ENCODE measurements around the gene ADRA2B.
"Not testable (repeated sequence)": the region's sequence is repeated elsewhere in the genome, so short reads cannot be mapped to it uniquely, and the experiment has no call there.

Gene ADRA2B

DNA sequence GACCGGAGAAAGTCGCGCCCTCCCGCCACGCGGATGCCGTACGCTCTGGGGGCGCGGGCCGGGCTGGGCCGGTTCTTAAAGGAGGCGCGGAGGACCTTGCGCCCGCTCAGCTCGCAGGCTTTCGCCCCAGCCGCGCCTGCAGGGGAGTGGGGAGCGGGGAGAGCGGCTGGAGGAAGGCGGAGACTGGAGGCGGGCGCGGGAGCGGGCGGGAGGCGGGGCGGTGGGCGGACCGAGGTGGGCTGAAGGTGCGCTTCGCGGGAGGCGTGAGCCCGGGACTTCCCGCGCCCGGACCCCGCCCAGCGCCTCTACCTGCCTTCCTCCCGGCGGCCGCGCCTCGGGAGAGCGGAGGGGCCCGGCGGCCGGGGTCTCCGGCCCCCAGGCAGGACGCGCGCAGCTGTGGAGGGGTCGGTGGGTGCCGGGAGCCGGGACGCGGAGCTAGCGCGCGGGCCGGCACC is at the start of gene ADRA2B:
Gene ADRA2B, minus strand, starts transcription at position 148 of the 455 bp plus-strand sequence. CDS start 422 bp downstream, outside the sequence.
- DNase-seq: peak; percentile 78 to 84

- DNase-seq: peak; percentile 69 to 75
Observed at GRCh38 chr2:96164459-96165184, 48.3 kb upstream of the ADRA2B start.

- peak; percentile 72 for DNase-seq
Observed at GRCh38 chr2:96163768-96164429, 47.5 kb upstream of the ADRA2B start.

DNA sequence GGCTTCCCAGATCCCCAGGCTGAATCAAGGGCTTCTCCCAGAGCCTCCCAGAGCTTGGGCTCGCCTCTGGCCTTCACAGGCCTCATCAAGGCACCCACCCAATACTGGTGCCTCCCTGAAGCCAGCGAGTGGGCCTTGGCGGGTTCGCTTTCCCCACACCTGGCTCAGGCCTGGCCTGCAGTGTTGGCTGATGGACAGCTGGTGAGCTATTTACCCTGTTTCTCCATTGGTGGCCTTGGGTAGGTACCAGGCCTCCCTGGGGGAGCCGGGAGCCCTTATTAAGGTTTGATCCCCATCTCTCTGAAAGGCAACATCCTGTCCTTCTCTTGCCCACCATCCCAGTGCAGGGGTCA is 47.0 kb upstream of the ADRA2B start:
- DNase-seq: no peak

DNA sequence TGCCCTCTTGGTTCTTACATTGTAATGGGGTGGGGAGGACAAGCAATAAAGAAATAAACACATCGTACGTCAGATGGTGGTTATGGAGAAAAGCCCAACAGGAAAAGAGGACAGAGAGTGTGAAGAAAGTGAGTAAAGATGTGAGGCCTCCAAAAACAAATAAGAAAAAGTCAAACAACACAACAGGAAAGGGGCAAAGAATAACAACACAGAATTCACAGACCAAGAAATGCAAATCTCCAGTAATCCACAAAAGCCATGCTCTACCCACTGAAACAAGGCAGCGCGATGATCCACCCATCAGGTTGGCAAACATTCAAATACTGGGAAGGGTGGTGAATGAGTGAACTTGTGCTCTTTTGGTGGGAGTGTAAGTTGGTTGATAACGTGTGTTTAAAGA is 45.5 kb upstream of the ADRA2B start:
- peak in 1 of 2 donors; percentile 43 for DNase-seq

GRCh38 chr2:96160366-96160765 is 44.0 kb upstream of the ADRA2B start:
- DNase-seq: not testable (repeated sequence)

DNA sequence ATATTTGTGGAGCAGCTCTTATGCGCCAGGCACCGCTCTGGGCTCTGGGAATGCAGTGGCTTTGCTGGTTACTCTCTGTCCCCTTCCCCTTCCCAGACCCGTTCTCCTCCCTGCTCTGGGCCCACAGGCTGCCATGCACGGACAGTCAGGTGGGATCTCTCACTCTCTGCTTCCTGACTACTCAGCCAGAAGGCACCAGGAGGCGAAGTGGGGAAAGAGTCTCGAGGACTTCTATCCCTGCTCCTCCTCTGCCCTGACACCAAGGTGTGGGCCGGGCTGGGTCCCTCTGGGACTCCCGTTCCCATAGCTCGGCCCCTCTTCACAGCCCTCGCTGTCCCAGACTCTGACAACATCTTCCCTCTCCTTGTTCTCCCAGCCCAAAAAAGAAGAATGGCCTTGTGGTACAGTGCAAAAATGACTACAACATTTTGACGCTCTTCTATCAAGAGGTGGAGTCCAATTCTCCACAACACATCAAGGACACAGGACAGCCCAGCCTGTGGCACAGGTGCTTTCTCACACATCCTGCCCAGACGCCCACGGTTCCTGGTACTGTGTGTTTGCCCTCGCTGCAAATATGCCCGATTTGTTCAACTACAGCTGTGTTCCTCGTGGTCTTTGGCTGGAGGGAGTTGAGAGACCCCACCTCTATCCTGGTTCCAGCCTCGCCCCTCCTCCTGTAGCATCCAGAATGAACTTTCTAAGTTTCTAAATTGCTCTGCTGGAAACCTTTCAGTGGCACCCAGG is 42.9 kb upstream of the ADRA2B start:
- peak in 1 of 2 donors; percentile 35 for DNase-seq

DNA sequence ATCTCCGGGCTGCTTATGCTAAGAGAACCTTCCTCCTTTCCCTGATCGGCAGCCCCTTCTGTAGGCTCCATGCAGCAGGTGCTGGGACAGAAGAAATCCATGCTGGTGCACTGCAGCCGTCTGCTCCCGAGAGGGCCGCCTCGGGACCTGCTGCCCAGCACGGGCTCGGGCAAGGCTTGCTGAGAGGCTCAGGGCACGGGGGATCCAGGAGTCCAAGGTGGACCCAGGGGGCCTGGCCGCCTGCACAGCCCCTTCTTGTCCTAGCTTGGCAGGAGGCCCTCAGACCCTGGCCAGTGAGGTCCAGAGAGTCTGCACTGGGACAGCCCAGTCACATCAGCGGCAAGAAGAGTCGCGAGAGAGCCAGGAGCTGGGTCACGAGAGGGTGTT is 42.2 kb upstream of the ADRA2B start:
- no peak for DNase-seq

- peak; percentile 68 to 76 for DNase-seq
Observed at GRCh38 chr2:96157649-96158553, 41.5 kb upstream of the ADRA2B start.

GRCh38 chr2:96156926-96157648 is 40.7 kb upstream of the ADRA2B start:
- peak in 1 of 2 donors; percentile 48 for DNase-seq

DNA sequence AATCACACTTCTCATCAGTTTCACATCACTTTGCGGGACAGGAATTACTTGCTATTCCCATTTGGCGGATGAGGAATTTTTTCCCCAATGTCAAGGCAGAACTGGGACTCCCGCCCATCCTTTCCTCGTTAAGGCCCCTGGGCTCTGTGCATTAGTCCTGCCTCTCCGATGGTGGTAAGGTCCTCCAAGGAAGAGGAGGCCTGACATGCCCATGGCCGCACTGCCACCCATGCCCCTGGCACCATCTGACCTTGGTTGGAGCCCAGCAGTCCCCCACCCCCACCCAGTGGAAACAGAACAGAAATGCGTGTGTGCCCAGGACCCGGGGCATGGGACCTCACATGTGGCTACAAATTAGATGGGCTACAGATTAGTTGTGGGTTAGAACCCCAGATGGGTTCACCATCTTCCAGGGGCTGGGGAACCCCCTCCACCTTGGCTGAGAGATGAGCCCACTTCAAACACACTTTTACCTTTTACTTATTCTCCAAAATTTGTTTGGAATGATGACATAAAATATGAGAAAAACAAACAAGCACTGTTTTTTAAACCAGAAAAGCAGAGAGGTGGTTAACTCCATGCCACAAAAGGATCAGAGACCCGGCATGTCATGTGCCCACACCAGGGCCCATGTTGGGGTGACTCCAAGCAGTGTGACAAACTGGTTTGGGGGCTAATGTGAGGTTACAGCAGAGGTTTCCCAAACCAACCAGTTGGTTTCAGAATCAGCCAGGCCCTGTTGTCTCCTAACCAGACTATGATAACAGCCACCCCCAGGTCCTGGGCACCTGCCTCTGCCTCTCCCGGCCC is 39.8 kb upstream of the ADRA2B start:
- DNase-seq: peak in 1 of 2 donors; percentile 42

DNA sequence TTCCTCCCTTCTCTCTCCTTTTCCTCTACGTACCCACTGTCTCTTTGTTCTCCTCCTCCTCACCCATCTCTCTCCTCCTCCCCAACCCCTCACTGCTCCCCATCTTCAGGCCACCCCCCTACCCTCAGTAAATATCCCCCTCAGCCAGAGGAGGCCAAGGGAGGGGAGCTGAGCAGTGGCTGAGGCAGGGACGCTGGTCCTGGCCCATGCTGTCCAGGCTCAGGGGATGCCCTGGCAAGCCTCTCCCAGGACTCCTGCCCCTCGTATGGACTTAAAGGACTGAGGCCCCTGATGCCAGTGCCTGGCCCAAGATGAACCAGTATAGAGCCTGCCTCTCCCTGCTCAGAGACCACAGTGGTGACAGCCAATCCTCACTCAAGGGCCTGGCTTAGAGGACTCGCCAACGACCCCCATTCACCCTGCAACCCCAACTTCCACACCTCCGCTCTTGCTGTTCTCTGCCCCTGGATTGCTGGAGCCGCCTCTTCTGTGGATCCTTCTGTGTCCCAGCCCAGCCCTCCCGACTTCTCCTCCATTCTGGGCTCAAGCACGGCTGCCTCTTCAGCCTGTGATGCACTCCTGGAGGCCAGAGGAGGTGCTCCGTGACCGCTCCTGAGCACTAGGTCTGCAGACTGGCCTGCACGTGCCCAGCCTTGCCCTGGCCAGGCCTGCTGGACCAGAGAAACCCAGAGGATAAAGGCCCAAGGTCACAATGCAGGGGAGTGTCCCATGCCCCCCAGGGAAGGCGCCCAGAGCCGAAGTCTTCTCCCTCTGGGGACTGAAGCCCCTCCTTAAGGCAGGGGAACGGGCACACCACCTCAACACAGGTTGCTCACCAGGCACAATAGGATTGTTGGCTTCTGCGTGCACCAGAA is 38.4 kb upstream of the ADRA2B start:
- no peak for DNase-seq

- DNase-seq: no peak
Observed at GRCh38 chr2:96153991-96154431, 37.6 kb upstream of the ADRA2B start.

- DNase-seq: no peak
Observed at GRCh38 chr2:96153291-96153713, 36.9 kb upstream of the ADRA2B start.

GRCh38 chr2:96152304-96153161 is 36.2 kb upstream of the ADRA2B start:
- DNase-seq: no peak

DNA sequence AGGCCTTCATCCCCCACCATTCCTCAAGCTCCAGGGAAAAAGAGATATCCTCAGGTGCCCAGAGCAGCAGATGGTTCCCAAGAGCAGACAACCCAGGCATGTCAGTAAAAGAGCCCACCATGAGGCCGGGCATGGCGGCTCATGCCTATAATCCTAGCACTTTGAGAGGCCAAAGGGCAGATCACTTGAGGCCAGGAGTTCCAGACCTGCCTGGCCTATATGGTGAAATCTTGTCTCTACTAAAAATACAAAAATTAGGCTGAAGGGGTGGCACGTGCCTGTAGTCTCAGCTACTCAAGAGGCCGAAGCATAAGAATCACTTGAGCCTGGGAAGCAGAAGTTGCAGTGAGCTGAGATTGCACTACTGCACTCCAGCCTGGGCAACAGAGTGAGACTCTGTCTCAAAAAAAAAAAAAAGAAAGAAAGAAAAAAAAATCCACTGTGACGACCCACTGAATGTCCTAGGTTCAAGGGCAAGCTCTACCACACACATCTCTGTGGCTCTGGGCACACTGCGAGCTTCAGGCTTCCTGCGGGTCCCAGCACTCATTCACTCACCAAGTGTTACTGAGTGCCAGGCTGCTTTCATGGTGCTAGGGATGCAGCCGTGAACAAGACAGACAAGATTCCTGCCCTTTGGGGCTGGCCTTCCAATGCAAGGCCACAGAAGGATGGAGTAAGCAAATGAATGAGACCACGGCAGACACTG is 35.4 kb upstream of the ADRA2B start:
- no peak for DNase-seq

DNA sequence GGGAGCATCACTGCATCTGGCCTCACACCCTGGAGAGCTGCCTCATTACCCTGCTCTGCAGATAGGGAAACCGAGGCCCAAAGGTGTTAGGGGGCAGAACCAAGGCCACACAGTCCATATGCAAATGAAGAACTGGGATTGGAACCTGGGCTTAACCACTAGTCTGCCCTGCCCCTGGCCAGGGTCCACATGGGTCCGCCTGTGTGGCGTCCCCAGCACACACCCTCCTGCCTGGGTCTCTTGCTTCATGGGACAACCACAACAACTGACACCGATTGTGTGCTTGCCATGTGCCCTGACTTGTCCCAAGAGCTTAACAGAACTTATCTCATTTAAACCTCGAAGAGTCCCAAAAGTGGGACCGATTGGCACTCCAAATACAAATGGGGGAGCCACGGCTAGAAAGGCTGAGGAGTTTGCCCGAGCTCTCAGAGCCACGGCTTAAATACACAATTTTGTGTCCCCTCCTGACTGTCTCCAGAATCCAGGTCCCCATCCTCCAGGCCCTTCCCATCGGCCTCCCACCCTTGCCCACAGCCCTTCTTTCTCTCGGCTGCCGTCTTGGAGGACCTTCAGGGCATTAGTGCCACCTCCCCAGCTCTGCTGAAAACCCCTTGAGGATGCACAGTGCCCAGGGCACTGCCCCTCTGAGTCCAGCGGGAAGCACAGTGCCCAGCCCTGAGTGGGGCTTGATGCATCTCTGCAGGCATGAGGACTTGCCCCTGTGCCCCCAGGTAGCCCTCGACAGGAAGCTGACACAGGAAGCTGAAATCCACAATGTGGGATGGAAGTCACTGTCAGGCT is 34.6 kb upstream of the ADRA2B start:
- no peak for DNase-seq
